Superior temporal gyrus (tissue), 1 donor: Measurements from ENCODE around the gene FOXRED2.
"Not testable (repeated sequence)": the region's sequence is repeated elsewhere in the genome, so short reads cannot be mapped to it uniquely, and the experiment has no call there.

ENCODE experiments used
- DNase-seq: peaks from one replicate; pipeline ENCODE4 v3.0.0-alpha.2; 2016; ENCODE audit errors: extremely low spot score

The FOXRED2 gene

GRCh38 chr22:36519906-36520305 is 13.1 kb upstream of the FOXRED2 start:
- not testable (repeated sequence) for DNase-seq

- DNase-seq: no peak
Observed at GRCh38 chr22:36514766-36515165, 7.9 kb upstream of the FOXRED2 start.

- no peak for DNase-seq
Observed at GRCh38 chr22:36512991-36513390, 6.2 kb upstream of the FOXRED2 start.

- DNase-seq: no peak
Observed at GRCh38 chr22:36512333-36512732, 5.5 kb upstream of the FOXRED2 start.

- DNase-seq: peak; percentile 66
Observed at GRCh38 chr22:36510966-36511881, 4.4 kb upstream of the FOXRED2 start.

- DNase-seq: no peak
Observed at GRCh38 chr22:36510384-36510783, 3.5 kb upstream of the FOXRED2 start.

- DNase-seq: no peak
Observed at GRCh38 chr22:36507518-36508010, 724 bp upstream of the FOXRED2 start.

GRCh38 chr22:36505998-36506635 is 723 bp downstream of the FOXRED2 start:
- no peak for DNase-seq

GRCh38 chr22:36497910-36498665 is 8.8 kb downstream of the FOXRED2 start:
- DNase-seq: no peak

- DNase-seq: peak; percentile 23
Observed at GRCh38 chr22:36493690-36494110, 13.1 kb downstream of the FOXRED2 start.

- DNase-seq: no peak
Observed at GRCh38 chr22:36492109-36492508, 14.7 kb downstream of the FOXRED2 start.

- DNase-seq: no peak
Observed at GRCh38 chr22:36491155-36491554, 15.7 kb downstream of the FOXRED2 start.

GRCh38 chr22:36486619-36487384 is 20.0 kb downstream of the FOXRED2 start:
- no peak for DNase-seq

- DNase-seq: peak; percentile 95
Observed at GRCh38 chr22:36481393-36482168, 25.3 kb downstream of the FOXRED2 start, which contains the start of gene TXN2. TSS of gene TXN2 (minus strand) at chr22:36481640. CDS start at chr22:36480837, 803 bp downstream.

GRCh38 chr22:36480941-36481392 is 25.9 kb downstream of the FOXRED2 start:
- peak; percentile 83 for DNase-seq

- no peak for DNase-seq
Observed at GRCh38 chr22:36478966-36479365, 27.9 kb downstream of the FOXRED2 start.

- DNase-seq: no peak
Observed at GRCh38 chr22:36475341-36475740, 31.5 kb downstream of the FOXRED2 start.

GRCh38 chr22:36472689-36473088 is 34.2 kb downstream of the FOXRED2 start:
- DNase-seq: no peak

GRCh38 chr22:36471341-36471821 is 35.5 kb downstream of the FOXRED2 start:
- no peak for DNase-seq

GRCh38 chr22:36470994-36471331 is 35.9 kb downstream of the FOXRED2 start:
- no peak for DNase-seq
